Measurements from ENCODE around the gene C16orf46.
A peak's percentile ranks its signal among the peaks of the same experiment; 100 is the strongest.

The C16orf46 gene

GRCh38 chr16:81081014-81081413 lies 4.0 kb upstream of the C16orf46 start:
- DNase-seq: no peak
- in situ Hi-C loops (cut with MboI; ENCODE audit: low pct_unique_long_range_greater_than_20kb, low sequenced_read_pairs): no loop called here

- DNase-seq: no peak
- in situ Hi-C loops (cut with MboI; ENCODE audit: low pct_unique_long_range_greater_than_20kb, low sequenced_read_pairs): no loop called here
These were observed 3.2 kb upstream of the C16orf46 start for GRCh38 chr16:81080233-81080632.

GRCh38 chr16:81076566-81077075 lies 417 bp downstream of the C16orf46 start:
- DNase-seq: peak; percentile 94
- in situ Hi-C loops (cut with MboI; ENCODE audit: low pct_unique_long_range_greater_than_20kb, low sequenced_read_pairs): no loop called here

GRCh38 chr16:81073560-81074330 lies 3.3 kb downstream of the C16orf46 start:
- no peak for DNase-seq
- in situ Hi-C loops (cut with MboI; ENCODE audit: low pct_unique_long_range_greater_than_20kb, low sequenced_read_pairs): no loop called here

- no peak for DNase-seq
These were observed 5.2 kb downstream of the C16orf46 start for GRCh38 chr16:81071805-81072204.

GRCh38 chr16:81070979-81071378 lies 6.1 kb downstream of the C16orf46 start:
- DNase-seq: no peak
- in situ Hi-C loops (cut with MboI; ENCODE audit: low pct_unique_long_range_greater_than_20kb, low sequenced_read_pairs): no loop called here

More at GRCh38 chr16:81071805-81072204, 5.2 kb downstream of the C16orf46 start:
- in situ Hi-C loops (cut with MboI; ENCODE audit: low pct_unique_long_range_greater_than_20kb, low sequenced_read_pairs): no loop called here

GRCh38 chr16:81069063-81069462 lies 8.0 kb downstream of the C16orf46 start:
- in situ Hi-C loops (cut with MboI; ENCODE audit: low pct_unique_long_range_greater_than_20kb, low sequenced_read_pairs): no loop called here

GRCh38 chr16:81067166-81067565 lies 9.9 kb downstream of the C16orf46 start:
- in situ Hi-C loops (cut with MboI; ENCODE audit: low pct_unique_long_range_greater_than_20kb, low sequenced_read_pairs): no loop called here
- DNase-seq: no peak

More at GRCh38 chr16:81069063-81069462, 8.0 kb downstream of the C16orf46 start:
- no peak for DNase-seq

- no peak for DNase-seq
- in situ Hi-C loops (cut with MboI; ENCODE audit: low pct_unique_long_range_greater_than_20kb, low sequenced_read_pairs): no loop called here
These were observed 10.4 kb downstream of the C16orf46 start for GRCh38 chr16:81066681-81067080.

- in situ Hi-C loops (cut with MboI; ENCODE audit: low pct_unique_long_range_greater_than_20kb, low sequenced_read_pairs): no loop called here
- DNase-seq: no peak
These were observed 15.0 kb downstream of the C16orf46 start for GRCh38 chr16:81061871-81062608.

- in situ Hi-C loops (cut with MboI; ENCODE audit: low pct_unique_long_range_greater_than_20kb, low sequenced_read_pairs): no loop called here
- no peak for DNase-seq
These were observed 15.8 kb downstream of the C16orf46 start for GRCh38 chr16:81061307-81061640.

GRCh38 chr16:81060576-81061306 lies 16.3 kb downstream of the C16orf46 start:
- in situ Hi-C loops (cut with MboI; ENCODE audit: low pct_unique_long_range_greater_than_20kb, low sequenced_read_pairs): no loop called here
- DNase-seq: no peak

GRCh38 chr16:81053761-81054160 lies 23.3 kb downstream of the C16orf46 start:
- in situ Hi-C loops (cut with MboI; ENCODE audit: low pct_unique_long_range_greater_than_20kb, low sequenced_read_pairs): no loop called here

GRCh38 chr16:81042821-81043220 lies 34.2 kb downstream of the C16orf46 start:
- in situ Hi-C loops (cut with MboI; ENCODE audit: low pct_unique_long_range_greater_than_20kb, low sequenced_read_pairs): no loop called here
- DNase-seq: no peak

More at GRCh38 chr16:81053761-81054160, 23.3 kb downstream of the C16orf46 start:
- no peak for DNase-seq

GRCh38 chr16:81041696-81042095 lies 35.3 kb downstream of the C16orf46 start:
- in situ Hi-C loops (cut with MboI; ENCODE audit: low pct_unique_long_range_greater_than_20kb, low sequenced_read_pairs): no loop called here
- DNase-seq: no peak

- DNase-seq: no peak
- in situ Hi-C loops (cut with MboI; ENCODE audit: low pct_unique_long_range_greater_than_20kb, low sequenced_read_pairs): no loop called here
These were observed 36.2 kb downstream of the C16orf46 start for GRCh38 chr16:81040842-81041241.

- in situ Hi-C loops (cut with MboI; ENCODE audit: low pct_unique_long_range_greater_than_20kb, low sequenced_read_pairs): no loop called here
- no peak for DNase-seq
These were observed 36.9 kb downstream of the C16orf46 start for GRCh38 chr16:81040131-81040530.

- in situ Hi-C loops (cut with MboI; ENCODE audit: low pct_unique_long_range_greater_than_20kb, low sequenced_read_pairs): no loop called here
- peak; percentile 11 for DNase-seq
These were observed 40.2 kb downstream of the C16orf46 start for GRCh38 chr16:81036751-81037350.

- peak; percentile 30 for DNase-seq
- in situ Hi-C loops (cut with MboI; ENCODE audit: low pct_unique_long_range_greater_than_20kb, low sequenced_read_pairs): no loop called here
These were observed 40.9 kb downstream of the C16orf46 start for GRCh38 chr16:81035975-81036750.
